ENCODE data around the gene GTF2F2. TPM values are rescaled to one million over a fixed set of nuclear protein-coding genes. Genes with fewer than 3 reads are reported as not detected.

The GTF2F2 gene
- total RNA-seq, 1 donor from 2014 or later: 24.8 TPM

GRCh38 chr13:45198041-45198440 is 77.7 kb downstream of the GTF2F2 start:
- Mint-ChIP-seq H3K4me3 (ENCODE audit: low read depth) (no peak overlapping the region), H3K27me3 (no peaks in the 10 kb centered on the region), H3K9me3 (ENCODE audit: low read depth) (no peaks in the 10 kb centered on the region), H3K27ac (no peak overlapping the region), H3K36me3 (ENCODE audit: insufficient read depth) (peaks cover 8% of the 10 kb centered on the region), H3K4me1 (ENCODE audit: low read depth) (peaks cover 6% of the 10 kb centered on the region)
- TF ChIP-seq, protein P1, sequence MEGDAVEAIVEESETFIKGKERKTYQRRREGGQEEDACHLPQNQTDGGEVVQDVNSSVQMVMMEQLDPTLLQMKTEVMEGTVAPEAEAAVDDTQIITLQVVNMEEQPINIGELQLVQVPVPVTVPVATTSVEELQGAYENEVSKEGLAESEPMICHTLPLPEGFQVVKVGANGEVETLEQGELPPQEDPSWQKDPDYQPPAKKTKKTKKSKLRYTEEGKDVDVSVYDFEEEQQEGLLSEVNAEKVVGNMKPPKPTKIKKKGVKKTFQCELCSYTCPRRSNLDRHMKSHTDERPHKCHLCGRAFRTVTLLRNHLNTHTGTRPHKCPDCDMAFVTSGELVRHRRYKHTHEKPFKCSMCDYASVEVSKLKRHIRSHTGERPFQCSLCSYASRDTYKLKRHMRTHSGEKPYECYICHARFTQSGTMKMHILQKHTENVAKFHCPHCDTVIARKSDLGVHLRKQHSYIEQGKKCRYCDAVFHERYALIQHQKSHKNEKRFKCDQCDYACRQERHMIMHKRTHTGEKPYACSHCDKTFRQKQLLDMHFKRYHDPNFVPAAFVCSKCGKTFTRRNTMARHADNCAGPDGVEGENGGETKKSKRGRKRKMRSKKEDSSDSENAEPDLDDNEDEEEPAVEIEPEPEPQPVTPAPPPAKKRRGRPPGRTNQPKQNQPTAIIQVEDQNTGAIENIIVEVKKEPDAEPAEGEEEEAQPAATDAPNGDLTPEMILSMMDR (IDR thresholded peaks at IDR 0.05; ENCODE audit: unreplicated experiment): no peak
- no peak for DNase-seq (ENCODE audit: low spot score, unreplicated experiment)

DNA sequence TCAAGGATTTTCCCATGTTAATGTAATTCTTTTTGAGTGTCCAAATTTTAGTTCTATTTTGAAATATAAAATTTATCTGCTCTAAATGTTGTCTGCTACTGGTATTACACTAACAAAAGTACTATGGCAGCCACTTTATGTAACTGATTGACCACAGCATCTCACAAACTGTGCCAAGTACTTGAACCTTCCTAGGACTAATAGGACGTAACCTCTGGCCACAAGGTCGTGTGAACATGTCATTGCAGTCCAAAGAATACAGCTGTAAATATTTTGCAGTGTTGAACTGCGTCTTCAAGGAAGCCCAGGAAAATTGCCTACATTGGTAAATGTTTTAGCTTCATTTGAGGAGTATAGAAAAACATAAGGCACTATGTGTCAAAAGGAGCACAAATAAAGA is 78.6 kb downstream of the GTF2F2 start:
- Mint-ChIP-seq H3K36me3 (ENCODE audit: insufficient read depth) (peaks cover 8% of the 10 kb centered on the region), H3K27me3 (no peaks in the 10 kb centered on the region), H3K4me1 (ENCODE audit: low read depth) (peaks cover 6% of the 10 kb centered on the region), H3K9me3 (ENCODE audit: low read depth) (no peaks in the 10 kb centered on the region), H3K27ac (no peak overlapping the region), H3K4me3 (ENCODE audit: low read depth) (no peak overlapping the region)
- TF ChIP-seq, protein P1 (IDR thresholded peaks at IDR 0.05; ENCODE audit: unreplicated experiment): no peak
- no peak for DNase-seq (ENCODE audit: low spot score, unreplicated experiment)

DNA sequence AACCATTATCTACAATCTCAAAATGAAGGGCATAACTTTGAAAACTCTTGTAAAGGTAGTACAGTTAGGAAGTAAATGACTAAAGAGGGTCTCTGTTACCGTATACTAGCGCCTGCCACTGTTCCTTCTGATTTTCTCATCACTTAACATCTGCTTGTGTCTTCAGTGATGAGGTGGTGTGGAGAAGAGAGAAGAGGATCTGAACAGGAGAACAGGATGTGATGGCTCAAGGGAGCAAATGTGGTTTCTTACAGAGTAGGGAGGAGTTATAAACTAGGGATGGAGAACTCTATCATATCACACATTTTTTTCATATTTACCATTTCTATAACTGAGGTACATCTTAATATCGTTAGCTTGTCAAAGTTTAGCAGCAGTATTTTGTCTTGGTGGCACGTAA is 79.4 kb downstream of the GTF2F2 start:
- Mint-ChIP-seq H3K36me3 (ENCODE audit: insufficient read depth) (peaks cover 4% of the 10 kb centered on the region), H3K27me3 (no peaks in the 10 kb centered on the region), H3K4me3 (ENCODE audit: low read depth) (no peak overlapping the region), H3K4me1 (ENCODE audit: low read depth) (peaks cover 6% of the 10 kb centered on the region), H3K27ac (no peak overlapping the region), H3K9me3 (ENCODE audit: low read depth) (no peaks in the 10 kb centered on the region)
- TF ChIP-seq, protein P1 (IDR thresholded peaks at IDR 0.05; ENCODE audit: unreplicated experiment): no peak
- DNase-seq (ENCODE audit: low spot score, unreplicated experiment): no peak

GRCh38 chr13:45200701-45201232 is 80.5 kb downstream of the GTF2F2 start, which contains the start of gene KCTD4:
Gene KCTD4 (minus strand): TSS chr13:45201045. CDS start chr13:45194567, 6,478 bp downstream.
- Mint-ChIP-seq H3K4me3 (ENCODE audit: low read depth) (no peak within 1 kb of the TSS), H3K9me3 (ENCODE audit: low read depth) (no peaks in the 10 kb centered on the region), H3K27ac (no peak within 1 kb of the TSS), H3K27me3 (no peaks in the 10 kb centered on the region), H3K36me3 (ENCODE audit: insufficient read depth) (peaks cover 4% of the 10 kb centered on the region), H3K4me1 (ENCODE audit: low read depth) (peaks cover 2% of the 10 kb centered on the region)
- TF ChIP-seq, protein P1 (IDR thresholded peaks at IDR 0.05; ENCODE audit: unreplicated experiment): no peak
- no peak for DNase-seq (ENCODE audit: low spot score, unreplicated experiment)

DNA sequence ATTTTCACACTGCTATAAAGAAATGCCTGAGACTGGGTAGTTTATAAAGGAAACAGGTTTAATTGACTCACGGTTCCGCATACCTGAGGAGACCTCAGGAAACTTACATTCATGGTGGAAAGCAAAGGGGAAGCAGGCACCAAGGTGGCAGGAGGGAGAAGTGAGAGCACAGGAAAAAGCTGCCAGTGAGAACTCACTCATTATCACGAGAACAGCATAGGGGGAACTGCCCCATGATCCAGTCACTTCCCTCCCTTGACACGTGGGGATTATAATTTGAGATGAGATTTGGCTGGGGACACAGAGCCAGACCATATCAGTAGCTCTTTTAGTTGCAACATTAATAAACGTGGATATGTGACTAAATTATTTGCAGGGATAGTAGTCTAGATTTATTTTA is 84.8 kb downstream of the GTF2F2 start:
- no peaks in the 10 kb centered on the region for H3K4me1 Mint-ChIP-seq (ENCODE audit: low read depth)
- H3K27me3 Mint-ChIP-seq: no peaks in the 10 kb centered on the region
- peaks cover 6% of the 10 kb centered on the region for H3K36me3 Mint-ChIP-seq (ENCODE audit: insufficient read depth)
- H3K9me3 Mint-ChIP-seq (ENCODE audit: low read depth): no peaks in the 10 kb centered on the region
- TF ChIP-seq, protein P1 (IDR thresholded peaks at IDR 0.05; ENCODE audit: unreplicated experiment): no peak
- H3K4me3 Mint-ChIP-seq (ENCODE audit: low read depth): no peak overlapping the region
- no peak for DNase-seq (ENCODE audit: low spot score, unreplicated experiment)
- no peak overlapping the region for H3K27ac Mint-ChIP-seq

Measured in progenitor cell of endocrine pancreas (in vitro differentiated cells).